Left kidney (tissue), 2 donors: Measurements from ENCODE around the gene BCL7C. TPM values are rescaled to one million over a fixed set of nuclear protein-coding genes. Genes with fewer than 3 reads are reported as not detected.
"Not testable (repeated sequence)": the region's sequence is repeated elsewhere in the genome, so short reads cannot be mapped to it uniquely, and the experiment has no call there.

ENCODE experiments used
- DNase-seq: peaks from one replicate; pipeline ENCODE4 v3.0.0-alpha.2; 2013
- polyA plus RNA-seq: library from polyadenylated mRNA; unstranded; fragments of 120-200 nt; gene quantifications from one replicate; pipeline ENCODE4 v1.2.1, GENCODE V29; 2013; ENCODE audit not compliant: insufficient read length

BCL7C gene
- polyA plus RNA-seq, 1 donor: 35.0 TPM

- peak; percentile 88 for DNase-seq
These were observed 2.5 kb upstream of the BCL7C start, which contains the start of gene CTF1 for GRCh38 chr16:30896261-30896888. Gene CTF1 (plus strand): TSS chr16:30896614. CDS start chr16:30896644, 30 bp downstream.

DNA sequence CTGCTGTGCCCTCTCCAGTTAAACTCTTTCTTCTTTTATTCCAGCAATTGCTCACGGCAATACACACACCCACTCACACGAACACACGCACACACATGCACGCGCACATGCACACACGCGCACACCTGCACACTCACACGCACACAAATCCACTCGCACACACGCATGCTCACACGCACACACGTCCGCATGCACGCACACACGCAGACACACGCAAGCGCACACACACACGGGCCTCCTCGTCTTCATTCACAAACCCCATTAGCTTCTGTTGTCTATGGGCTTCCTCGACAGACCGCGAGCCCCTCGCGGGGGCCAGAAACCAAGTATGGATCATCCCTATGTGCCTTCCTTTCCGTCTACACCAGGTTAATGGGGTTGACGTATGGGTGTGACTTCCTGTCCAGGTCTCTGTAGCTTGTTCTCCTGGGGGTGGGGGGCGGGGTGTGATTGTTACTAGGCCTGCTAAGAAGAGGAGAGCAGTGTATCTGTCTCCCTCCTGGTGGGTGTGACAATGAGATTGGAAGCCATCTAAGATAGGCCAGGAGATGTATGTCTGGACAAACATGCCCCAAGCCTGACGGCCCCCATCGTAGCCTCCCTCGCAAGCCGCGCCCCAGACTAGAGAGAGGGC lies 1.9 kb upstream of the BCL7C start:
- no peak for DNase-seq

- no peak for DNase-seq
These were observed 877 bp upstream of the BCL7C start for GRCh38 chr16:30894540-30895368.

- DNase-seq: no peak
These were observed 497 bp downstream of the BCL7C start for GRCh38 chr16:30893417-30893743.

- no peak for DNase-seq
These were observed 1.0 kb downstream of the BCL7C start for GRCh38 chr16:30892670-30893416.

GRCh38 chr16:30891043-30891823 lies 2.6 kb downstream of the BCL7C start:
- not testable (repeated sequence) for DNase-seq

- no peak for DNase-seq
These were observed 4.2 kb downstream of the BCL7C start for GRCh38 chr16:30889721-30890120.

DNA sequence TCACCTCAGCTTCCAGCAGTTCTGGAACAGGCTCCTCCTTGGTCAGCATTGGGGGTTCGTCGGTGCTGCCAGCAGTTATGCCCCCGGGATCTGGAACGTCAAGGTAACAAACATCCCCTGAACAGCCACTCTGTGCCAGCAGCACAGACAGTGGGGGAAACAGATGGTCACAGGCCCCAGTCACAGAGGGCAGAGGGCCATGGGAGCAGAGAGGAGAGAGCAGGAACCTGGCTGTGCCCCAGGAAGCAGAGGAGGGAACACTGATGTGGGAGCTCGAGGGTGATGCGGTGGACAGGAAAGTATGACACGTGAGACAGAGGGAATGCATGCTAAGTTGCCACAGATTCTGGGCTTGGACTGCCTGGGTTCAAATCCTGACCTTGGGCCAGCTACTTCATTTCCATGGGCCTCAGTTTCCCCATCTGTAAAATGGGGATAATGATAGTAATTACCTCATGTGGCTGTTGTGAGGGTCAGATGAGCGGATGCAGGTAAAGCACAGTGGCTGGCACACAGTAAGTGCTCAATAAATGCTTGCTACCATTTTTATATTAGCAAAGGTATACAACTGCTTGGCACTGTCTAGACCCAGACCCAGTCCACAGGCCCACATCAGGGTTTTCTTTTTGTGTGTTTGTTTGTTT lies 4.9 kb downstream of the BCL7C start:
- no peak for DNase-seq

GRCh38 chr16:30887927-30888326 lies 6.0 kb downstream of the BCL7C start:
- DNase-seq: no peak

- DNase-seq: no peak
These were observed 7.7 kb downstream of the BCL7C start for GRCh38 chr16:30886145-30886544.

GRCh38 chr16:30885196-30885595 lies 8.7 kb downstream of the BCL7C start:
- DNase-seq: no peak

DNA sequence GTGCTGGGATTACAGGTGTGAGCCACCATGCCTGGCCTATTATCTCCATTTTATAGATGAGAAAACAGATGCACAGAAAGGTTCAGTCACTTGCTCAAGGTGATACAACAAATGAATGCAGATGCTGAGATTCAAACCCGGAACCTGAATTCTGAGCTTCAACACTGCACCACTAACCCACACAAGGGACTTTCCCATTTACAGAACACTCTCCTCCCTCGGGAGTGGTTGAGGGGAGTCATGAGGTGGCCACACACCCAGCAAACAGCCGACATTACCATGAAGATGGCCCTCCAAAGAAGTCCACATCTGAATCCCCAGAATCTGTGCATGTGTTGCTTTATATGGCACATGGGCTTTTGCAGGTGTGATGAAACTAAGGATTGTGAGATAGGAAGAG lies 9.1 kb downstream of the BCL7C start:
- no peak for DNase-seq

DNA sequence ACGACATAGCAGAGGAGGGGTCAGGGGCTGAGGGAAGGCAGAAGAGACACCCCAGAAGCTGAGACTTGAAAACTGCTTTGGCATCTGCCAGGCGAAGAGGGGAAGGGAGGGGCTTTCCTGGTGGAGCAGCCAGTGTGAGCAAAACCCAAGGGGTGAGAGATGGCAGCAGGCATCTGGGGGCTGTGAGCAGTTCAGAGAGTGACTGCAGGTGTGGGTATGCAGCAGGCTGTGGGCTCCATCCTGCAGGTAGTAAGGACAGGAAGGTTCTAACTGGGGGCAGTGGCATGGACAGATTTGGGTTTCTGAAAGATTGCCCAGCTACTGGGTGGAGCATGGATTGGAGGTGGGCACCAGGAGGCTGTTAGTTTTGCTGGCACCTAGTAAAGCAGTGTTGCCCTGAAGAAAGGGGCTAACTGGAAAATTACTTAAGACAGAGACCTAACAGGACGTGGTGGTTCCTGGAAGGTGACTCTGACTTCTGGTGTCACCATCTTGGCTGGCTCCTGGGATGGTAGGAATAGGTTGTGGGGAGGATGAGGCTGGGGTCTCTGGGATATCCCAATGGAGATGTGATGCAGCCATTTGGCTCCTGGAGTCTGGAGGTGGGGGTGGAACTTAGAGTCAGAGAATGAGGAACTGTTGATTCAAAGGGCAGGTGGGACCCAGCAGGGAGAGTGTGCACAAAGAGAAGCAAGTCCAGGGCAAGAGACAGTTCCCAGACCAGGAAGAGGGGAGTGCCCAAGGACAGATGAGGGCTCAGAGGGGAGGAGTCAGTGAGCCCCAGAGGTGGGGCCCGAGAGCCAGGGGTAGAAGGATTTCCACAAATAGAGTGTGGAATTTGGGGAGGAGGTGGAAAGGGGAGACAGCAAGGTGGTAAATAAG lies 11.2 kb downstream of the BCL7C start:
- no peak for DNase-seq

GRCh38 chr16:30876867-30877266 lies 17.0 kb downstream of the BCL7C start:
- no peak for DNase-seq

DNA sequence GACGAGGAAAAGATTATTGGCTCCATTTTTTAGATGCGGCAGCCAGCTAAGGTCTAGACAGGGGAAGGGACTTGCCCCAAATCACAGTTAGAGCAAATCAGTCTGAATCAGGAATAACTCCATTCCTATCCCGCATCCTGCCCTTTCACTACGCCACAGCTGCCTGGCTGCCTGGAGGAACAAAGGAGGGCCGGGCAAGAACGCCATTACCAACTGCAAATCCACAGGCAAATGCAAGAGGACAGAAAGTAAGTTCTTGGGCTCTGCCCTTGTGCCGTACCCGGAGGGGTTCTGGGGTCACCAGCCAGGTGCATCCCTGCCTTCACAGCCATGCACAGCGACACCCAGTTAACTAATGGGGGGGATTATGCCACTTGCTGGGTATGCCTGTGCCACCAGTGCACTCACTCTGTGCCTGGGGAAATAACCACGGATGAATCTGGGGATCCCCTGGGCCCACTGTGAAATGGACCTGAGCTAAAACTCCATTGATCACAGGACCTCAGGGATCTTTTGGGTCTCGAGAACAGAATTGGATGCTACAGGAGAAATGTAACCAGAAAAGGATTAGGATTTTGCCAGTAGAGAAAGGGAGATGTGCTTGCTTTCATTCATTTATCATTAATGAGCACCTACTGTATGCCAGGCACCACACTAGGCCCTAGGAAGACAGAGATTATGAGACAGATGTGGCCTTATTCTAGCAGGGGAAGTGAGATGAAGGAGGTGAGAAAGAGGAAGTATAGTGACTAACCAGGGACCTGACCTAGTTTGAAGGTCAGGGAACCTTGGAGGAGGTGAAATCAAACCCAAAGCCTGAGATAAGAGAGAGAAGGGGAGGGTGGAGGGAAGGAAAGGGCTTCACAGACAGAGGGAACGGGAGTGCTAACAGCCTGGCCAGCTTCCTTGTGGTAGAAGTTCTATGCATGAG lies 17.7 kb downstream of the BCL7C start:
- DNase-seq: no peak

DNA sequence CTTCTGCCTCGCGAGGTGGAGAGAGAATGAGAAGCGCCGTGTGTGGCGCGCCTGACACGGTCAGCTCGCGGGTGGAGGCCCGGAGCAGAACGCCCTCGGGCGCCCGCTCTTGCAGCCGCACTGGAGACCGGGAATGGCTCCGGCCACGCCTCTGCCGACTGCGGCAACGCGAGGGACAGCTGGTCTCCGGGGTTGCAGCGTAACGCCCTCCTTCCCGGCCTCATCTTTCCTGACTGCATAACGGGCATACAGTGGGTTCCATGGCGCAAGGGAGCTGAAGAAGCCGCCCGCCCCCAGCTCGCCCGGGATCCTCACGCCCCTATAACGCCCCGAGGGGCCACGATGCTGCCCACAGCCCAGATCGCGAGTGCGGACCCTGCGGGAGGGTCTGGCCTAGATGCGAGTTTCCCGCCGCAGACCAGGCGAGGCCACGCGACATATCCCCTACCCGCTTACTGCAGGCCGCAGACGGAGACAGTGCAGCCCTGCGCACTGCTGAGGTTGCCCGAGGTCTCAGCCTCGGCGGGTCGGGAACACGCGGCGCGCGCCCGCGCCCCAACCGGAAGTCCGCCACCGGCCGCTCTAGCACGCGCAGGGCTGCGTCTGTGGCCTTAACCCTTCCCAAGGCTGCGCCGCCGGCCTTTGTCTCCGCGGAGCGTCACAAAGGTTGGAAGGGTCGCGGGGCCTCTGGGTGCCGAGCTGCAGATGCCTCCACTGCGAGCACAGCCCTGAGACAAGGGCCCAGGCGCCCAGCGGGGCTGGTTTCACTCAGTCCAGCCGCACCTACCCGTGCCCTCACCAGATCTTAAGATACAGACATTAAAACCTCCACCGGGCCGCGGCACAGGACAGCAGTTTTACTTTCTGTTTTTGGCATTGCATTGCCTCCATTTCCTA lies 18.8 kb downstream of the BCL7C start:
- DNase-seq: peak; percentile 90

- DNase-seq: no peak
These were observed 19.5 kb downstream of the BCL7C start for GRCh38 chr16:30874244-30874820.

DNA sequence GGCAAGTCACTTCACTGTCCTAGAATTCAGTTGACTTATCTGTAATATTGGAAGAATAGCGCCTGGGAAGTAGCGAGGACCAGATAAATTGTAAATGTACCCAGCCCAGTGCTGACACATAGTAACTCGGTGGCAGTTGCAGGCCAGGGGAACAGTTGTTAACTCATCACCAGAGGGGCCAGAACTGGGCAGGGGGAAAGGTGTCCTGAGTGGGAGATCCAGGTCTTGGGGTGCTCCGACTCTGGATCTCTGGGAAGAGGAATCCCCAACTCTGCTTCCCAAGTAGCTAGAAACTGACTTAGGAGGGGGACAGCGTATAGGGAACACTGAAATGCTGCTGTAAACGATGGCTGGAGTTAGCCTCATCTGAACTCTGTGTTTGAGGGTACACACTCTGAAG lies 23.0 kb downstream of the BCL7C start:
- DNase-seq: no peak
